Activated CD8-positive, alpha-beta memory T cell treated with anti-CD3 and anti-CD28 coated beads, Interleukin-2, amount 50 U/mL, for 24 hours (primary cell): ENCODE results near the gene SPINK2.

ENCODE experiments used
- DNase-seq: peaks from one replicate; pipeline ENCODE4 v3.0.0-alpha.2; 2020; ENCODE audit errors: extremely low read depth

The SPINK2 gene, protein sequence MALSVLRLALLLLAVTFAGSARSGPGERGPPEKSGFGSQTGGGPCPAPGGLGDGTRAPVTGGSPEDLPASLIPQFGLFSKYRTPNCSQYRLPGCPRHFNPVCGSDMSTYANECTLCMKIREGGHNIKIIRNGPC

DNA sequence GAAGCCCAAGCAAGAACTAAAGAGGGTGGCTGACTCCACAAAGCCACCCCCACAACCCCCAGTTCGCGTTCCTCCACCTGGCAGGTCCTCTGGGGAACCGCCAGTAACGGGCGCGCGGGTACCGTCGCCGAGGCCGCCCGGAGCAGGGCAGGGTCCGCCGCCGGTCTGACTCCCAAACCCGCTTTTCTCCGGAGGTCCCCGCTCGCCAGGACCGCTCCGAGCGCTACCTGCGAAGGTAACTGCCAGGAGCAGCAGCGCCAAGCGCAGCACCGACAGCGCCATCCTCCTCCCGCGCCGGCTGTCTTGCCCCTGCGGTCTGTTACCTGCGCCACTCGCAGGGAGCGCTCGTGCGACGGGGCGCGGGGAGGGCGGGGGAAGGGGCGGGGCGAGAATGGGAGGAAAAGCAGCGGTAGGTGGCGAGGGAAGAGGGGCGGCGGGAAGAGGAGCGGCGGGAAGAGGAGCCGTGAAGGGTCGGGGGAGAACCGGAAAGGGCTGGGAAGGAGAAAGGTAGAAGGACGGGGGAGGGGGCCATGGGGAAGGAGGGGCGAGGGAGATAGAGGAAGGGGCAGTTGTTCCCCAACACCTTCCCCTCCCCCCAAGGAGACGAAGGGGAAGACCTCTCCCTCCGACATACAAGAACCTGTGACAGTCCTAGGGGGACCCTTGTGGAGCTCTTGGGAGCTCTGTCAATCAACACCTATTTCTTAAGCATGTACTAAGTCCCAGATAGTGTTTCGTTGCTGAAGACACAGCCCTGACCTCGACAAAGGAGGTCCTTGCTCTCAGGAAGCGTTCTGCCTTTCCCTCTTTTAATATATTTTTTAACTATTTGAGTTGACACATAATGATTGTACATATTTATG, at the start of gene SPINK2:
Gene SPINK2 (minus strand): TSS at position 321 of the 863 bp plus-strand sequence. CDS start 39 bp downstream, at position 282.
- no peak for DNase-seq

DNA sequence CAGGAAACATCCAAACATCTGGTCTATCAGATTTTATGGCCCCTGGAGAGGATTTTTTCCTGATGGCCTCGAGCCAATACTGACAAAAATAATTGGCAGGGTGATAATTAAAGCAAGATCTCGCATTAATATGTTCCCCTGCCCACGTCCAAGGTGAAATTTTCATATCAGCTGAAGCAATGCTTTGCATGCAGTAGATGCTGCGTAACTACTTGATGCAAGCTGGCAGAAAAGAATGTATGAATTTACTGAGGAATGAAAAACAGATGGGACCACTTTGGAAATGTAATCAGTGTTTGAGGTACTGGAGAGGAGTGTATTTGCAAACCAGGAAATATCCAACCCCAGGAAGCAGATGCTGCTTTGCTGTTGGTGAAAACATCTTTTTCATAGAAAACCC, 49.4 kb upstream of the SPINK2 start:
- DNase-seq, result no peak

DNA sequence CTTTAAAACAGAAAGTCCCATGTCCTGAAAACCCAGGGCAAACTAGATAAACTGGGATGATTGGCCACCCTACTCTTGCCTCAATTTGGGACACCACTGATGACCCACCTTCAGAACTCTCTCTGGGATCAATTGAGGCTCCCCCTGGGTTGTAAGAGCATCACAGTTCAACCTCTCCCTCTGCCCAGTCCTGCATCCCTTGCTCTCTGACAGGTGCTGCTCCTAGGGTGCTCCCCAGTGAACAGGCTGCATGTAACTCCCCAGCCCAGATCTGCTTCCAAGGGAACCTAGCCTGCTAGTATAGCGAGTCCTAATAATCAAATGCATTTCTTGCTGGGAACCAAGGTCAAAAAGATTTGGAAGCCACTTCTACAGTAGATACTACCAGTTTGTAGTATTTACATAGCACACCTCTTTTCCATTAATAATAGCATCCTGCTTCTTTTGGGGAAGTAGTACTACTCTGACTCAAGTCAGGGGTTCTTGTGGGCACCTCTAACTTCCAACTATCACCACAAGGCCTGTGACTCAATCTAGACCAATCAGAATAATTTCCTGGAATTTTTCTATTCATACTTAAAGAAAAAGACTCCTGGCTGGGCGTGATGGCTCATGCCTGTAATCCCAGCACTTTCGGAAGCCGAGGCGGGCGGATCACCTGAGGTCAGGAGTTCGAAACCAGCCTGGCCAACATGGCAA, 42.1 kb upstream of the SPINK2 start:
- DNase-seq, result no peak

DNA sequence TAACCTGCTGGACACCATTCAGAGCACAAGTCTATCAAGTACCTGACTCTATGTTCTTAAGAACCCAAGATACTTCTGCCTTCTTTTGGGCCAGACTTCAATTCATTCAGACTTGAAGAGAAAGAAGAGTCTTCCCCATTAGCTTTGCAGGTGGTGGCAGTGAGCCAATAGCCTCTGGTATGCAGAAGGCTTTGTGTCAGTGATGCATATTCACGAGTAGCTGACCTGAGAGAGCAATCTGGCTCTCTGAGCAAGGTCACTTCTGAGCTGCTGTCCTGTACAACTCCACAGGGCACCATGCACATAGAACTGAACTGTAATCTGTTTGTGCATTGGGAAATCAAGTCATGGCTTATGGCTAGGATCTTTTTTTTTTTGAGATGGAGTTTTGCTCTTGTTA, 39.9 kb upstream of the SPINK2 start:
- no peak for DNase-seq

DNA sequence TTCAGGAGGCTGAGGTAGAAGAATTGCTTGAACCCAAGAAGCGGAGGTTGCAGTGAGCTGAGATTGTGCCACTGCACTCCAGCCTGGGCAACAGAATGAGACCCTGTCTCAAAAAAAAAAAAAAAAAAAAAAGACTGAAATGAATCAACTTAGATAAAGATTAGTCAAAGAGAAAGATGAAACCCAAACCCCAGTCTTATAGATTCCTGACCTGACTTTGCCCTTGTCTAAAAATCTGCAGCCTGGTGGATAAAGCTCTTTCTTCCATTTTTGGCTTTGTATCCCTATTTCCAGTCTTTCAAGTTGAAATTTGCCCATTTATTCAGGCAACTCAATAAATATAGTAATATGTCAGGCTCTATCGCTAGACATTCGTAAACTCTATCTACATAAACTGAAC, 39.3 kb upstream of the SPINK2 start:
- DNase-seq, result no peak

DNA sequence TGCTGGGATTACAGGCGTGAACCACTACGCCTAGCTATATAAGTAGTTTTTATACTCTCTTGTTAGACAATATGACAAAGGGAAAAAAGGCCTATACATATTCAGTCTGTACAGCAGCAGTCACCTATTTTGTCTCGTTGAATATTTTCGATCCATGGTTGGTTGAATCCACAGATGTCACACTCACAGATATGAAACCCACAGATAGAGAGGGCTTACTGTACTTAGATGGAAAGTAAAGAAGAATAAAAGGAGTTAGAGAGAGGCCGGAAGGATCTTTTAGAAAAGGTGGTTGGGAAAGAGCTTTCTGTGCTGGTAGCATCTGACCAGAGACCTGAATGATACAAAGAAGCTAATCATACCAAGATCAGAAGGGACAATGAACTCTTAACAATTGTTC, 38.3 kb upstream of the SPINK2 start:
- DNase-seq, result no peak

DNA sequence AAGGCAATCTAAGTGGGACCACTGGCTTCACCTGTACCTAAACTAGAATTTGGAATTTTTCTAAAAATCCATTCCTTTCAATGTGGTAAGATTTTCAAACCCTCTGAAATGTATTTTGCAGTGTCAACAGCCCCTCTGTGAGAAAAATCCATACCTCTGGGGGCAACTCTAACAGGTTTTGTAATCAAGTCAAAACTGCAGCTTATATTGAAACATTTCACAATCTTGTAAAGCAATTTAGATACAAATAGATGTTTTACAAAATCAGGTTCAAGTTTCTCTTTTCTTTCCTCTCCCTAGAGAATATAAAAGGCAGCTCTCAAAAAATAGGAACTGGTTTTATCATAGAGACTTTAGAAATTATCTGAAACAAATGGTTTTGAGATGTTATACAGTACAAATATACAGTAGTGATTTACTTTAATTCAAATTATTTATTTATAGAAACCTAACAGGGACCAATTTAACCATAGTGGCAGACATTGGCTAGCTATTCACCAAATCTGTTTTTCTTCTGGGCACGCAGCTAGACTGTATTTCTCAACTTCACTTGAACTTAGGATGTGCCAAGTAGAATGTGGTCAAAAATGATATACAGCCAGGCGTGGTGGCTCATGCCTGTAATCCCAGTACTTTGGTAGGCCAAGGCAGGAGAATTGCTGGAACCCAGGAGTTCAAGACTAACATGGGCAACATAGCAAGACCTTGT, 36.3 kb upstream of the SPINK2 start:
- DNase-seq, result no peak

DNA sequence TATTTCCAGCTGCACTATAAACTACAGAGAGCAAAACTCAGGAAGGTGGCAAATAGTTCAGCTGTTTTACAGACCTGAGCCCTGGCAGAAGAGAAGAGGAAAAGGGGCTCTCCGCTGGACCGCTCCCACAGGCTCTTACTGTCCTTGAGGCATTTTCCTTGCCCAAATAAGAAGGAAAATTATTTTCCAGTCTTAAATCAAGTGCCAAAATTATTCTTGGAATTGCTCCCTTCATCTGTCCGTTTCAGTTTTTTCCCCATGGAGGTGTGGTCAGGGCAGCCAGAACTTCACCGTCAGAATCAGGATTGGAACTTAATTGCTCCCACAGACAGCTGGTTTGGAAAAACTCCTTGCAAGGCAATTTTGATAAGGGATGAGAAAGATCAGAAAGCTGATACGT, 35.2 kb upstream of the SPINK2 start:
- no peak for DNase-seq

DNA sequence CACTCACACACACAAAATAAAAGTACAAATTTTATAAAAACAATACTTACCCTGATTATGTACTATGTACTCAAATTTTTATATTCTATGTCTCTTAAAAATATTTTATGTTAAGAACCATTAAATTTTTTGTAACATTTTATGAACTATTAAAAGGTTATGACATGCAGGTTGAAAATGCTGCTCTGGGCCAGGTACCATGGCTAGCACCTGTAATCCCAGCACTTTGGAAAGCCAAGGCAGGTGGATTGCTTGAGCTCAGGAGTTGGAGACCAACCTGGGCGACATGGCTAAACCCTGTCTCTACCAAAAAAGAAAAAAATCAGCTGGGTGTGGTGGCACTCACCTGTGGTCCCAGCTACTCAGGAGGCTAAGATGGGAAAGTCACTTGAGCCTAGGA, 29.4 kb upstream of the SPINK2 start:
- DNase-seq, result no peak

DNA sequence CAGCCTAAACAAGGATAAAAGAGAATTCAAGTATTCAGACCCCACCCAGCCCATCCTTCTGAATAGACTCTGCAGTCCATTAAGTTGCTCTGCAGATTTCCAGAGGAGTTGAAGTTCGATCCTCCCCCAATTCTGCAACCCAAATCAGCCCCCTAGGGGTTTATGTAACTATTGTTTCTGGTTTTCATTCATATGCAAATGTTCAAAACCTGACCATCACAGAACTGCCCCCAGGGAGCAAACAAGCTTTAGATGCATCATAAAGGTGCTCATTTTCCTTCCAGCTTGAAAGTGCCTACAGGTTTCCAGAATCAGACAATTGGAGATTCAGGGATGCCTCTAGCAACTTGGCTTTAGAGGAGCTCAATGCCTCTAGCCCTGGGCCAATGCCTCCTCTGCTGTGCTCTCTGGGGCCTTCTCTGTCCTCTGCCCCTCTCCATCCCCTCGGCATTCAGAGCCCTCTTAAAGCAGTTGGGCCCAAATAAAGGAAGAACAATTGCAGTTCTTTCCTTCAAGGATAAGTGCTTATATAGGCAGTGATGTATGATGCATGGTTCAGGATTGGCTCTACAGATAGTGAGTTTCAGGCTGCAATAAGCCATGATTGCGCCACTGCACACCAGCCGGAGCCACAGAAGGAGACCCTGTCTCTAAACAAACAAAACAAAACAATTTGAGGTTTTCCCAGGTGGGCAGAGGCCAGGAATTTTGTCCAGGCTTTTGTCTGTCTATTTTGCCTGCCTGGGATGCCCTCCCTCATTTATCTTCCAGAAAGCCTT, 23.5 kb upstream of the SPINK2 start:
- no peak for DNase-seq

DNA sequence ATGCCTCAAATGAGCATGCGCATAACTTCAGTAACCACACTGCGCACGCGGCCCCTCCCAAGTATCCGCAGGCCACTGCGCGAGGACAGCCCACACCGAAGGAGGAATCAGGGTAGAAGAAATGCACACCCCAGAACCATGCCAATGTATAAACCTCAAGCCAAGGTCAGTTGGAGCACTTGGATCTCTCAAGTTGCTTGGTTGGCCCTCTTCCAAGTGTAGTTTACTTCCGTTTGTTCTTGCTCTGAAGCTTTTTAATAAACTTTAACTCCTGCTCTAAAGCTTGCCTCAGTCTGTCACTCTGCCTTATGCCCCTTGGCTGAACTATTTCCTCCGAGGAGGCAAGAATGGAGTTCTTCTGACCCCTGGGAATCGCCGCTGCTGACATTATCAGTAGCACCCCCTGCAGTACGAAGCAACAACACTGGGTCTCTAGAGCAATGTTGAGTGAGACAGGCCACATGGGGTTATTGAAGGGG, 22.0 kb upstream of the SPINK2 start:
- no peak for DNase-seq

DNA sequence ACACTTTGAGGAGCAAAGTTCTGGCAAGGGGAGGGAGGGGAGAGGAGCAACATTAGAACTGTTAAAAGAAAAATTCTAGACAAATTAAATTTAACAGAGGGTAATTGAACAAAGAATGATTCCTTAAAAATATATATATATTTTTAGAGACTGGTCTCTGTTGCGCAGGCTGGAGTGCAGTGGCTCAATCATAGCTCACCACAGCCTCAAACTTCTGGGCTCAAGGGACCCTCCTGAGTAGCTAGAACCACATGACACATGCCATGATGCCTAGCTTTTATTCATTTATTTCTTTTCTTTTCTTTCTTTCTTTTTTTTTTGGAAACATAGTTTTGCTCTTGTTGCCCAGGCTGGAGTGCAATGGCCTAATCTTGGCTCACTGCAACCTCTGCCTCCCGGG, 19.1 kb upstream of the SPINK2 start:
- DNase-seq, result no peak

DNA sequence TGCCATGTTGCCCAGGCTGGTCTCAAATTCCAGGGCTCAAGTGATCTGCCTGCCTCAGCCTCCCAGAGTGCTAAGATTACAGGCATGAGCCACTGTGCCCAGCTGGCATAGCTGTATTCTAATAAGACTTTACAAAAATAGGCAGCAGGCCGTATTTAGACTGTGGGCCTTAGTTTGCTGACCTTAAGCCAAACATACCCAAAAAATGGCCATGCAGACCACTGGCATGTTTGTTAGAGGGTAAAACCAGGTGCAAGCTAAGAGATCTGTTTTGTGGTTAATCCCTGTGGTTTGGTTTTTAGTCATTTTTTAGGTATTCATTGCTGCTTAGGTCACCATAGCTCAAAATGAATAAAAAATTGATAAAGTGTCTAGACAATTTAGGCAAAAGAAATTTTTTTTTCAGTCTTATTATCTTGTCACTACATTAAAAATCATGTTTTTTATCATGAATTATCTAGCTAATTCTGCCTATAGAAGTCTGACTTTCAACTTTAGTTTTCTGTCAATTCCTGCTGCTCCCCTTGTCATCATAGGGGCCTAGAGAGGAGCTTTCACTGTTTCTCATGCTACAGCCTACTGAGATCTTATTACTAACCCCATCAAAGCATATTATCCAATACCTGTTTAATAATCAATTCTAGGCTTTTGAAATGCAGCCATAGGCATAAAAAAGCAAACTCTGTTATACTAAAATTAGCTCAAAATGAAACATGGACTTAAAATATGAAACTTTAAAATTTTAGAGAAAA, 7.5 kb upstream of the SPINK2 start:
- DNase-seq, result no peak

DNA sequence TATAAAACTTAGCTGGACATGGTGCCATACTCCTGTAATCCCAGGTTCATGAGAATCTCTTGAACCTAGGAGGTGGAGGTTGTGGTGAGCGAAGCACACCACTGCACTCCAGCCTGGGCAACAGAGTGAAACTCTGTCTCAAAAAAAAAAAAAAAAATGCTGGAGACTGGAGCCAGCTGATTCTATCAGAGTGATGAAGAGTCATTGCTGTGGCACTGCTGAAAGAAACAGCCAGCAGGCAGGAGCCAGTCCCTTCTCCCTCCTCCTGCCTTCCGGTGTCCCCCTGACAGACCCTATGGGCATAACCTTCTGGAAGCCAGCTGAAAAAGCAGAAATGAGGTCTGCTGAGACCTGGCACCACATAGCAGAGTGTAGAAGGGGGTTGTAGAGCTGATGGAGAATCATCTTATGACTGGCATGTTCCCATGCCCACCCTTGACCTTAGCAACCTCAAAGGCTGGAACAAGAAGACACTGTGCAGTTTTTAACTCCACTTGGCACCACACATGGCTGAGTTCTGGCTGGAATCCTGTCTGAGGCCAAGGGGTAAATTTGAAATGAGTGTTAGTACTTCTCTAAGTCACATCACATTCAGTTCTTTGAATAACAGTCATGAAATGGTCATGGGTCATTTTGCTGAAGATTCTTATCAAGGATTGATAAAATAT, 2.6 kb upstream of the SPINK2 start:
- DNase-seq, result no peak

DNA sequence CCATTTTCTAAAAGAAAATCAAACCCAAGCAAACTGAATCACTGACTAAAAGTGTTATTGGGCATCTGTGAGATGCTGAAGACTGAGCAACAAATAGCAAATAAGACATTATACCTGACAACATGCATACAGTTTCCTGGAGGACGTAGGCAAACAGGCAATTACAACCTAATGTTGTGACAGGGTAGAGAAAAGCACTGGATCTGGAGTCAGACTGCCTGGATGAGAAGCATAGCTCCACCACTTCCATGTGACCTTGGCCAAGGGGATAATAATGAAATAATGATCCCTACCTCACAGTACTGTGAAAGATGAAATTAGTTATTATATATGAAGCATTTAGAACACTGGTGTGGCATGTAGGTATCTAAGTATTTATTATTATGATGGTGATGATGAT, 2.7 kb downstream of the SPINK2 start:
- DNase-seq, result no peak

DNA sequence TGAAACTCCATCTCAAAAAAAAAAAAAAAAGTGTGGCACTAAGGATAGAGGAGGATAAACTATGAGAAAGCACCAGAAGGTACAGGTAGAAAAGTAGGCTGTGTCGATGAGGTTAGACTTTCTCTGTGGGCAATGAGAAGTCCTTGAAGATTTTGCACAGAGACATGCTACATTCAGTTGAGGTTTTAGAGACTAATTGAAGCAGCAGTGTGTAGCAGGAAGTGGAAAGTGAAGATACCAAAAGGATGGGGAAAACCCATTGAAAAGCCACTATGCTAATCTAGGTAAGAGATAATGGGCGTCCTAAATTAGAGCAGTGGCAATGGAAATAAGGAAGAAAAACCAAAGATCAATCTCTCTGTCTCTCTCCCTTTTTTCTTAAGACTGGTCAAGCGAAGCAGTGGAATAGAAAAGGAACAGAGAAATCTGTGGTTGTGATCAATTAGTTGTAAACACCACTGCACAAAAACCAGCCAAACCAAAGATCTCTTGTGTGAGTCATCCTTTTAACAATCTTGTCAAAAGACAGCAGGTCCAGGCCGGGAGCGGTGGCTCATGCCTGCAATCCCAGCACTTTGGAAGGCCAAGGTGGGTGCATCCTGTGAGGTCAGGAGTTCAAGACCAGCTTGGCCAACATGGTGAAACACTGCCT, 3.5 kb downstream of the SPINK2 start:
- no peak for DNase-seq

DNA sequence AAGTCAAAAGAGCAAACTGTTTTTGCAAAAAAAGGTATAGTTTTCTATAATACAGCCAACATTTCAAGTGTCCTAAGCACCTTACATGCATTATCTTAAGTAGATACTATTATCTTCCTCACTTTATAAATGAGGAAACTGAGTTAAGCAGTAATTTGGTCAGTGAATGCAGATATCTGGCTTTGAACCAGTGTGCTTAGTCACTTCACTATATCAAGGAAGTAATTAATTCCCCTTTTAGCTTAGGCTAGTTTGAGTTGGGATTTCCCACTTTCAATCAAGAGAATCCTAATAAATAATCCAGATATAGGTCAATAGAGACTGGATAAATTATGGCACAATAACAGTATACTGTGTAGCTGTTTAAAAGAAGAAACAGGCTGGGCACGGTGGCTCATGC, 14.8 kb downstream of the SPINK2 start:
- DNase-seq, result no peak

DNA sequence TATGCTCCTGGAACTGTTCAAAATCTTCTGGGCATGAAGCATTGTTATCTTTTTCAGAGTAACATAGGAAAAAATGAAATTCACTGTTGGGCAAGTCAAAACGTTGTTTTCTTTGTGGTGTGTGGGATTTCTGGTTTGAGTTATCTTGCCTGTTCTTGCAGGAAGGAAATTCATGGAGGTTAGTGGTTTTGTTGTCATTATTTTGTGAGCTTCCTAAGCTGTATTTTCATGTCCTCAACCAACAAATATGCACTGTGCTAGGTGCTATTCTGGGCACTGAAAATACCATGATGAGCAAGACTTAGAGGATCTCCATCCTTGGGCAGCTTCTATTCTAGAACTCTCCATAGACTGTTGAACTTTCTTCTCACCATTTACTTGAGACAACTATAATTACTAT, 16.9 kb downstream of the SPINK2 start:
- DNase-seq, result no peak

DNA sequence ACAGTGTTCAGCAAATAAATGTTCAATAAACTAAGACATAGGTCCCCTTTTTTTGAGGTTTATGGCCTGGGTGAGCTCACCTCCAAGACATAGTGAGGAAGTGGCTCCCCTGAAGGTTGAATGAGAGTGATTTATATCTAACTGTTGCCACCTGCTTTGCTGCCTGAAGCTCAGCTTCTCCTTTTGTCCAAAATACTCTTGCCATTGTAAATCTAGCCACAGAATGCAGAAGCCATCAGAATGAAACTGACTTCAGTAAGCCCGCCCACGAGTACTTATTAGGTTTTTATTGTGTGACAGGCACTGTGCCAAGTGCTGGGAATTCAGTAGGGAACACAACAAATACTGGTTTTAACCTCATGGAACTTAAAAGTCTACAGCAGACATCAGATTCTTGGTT, 18.0 kb downstream of the SPINK2 start:
- DNase-seq, result no peak
